ENCODE data around the gene E2F2. TPM values are rescaled to one million over a fixed set of nuclear protein-coding genes. Genes with fewer than 3 reads are reported as not detected.

E2F2 gene
- polyA plus RNA-seq, 1 of the 3 experiments (the other 2 are of a cell fraction), result 0.43 TPM

GRCh38 chr1:23539698-23540266 lies 8.7 kb upstream of the E2F2 start (continued):
- TF ChIP-seq USF2 (IDR thresholded peaks at IDR 0.05; ENCODE audit: borderline replicate concordance, low read depth, low read length), result no peak; the same call in 1 of the 2 replicates
- TF ChIP-seq EZH2phosphoT487 (IDR thresholded peaks at IDR 0.05; ENCODE audit: borderline replicate concordance, low read depth), result no peak
- peak; percentile 88 for TF ChIP-seq RCOR1 (IDR thresholded peaks at IDR 0.05; ENCODE audit: low read length)
- TF ChIP-seq RAD21 (IDR thresholded peaks at IDR 0.05; ENCODE audit: low read length), result peak; percentile 94
- TF ChIP-seq GATA2 (CRISPR knock-in tag; IDR thresholded peaks at IDR 0.05), result peak; percentile 97
- TF ChIP-seq GABPA (IDR thresholded peaks at IDR 0.05; ENCODE audit: low read depth), result no peak
- TF ChIP-seq SMC3 (IDR thresholded peaks at IDR 0.05; ENCODE audit: low read depth, low read length), result peak; percentile 81
- no peak for TF ChIP-seq ELF1 (IDR thresholded peaks at IDR 0.05)
- no peak for TF ChIP-seq RXRA (IDR thresholded peaks at IDR 0.05; ENCODE audit: borderline replicate concordance, low read depth)
- no peak for TF ChIP-seq FOXM1 (IDR thresholded peaks at IDR 0.05; ENCODE audit: low read depth)
- TF ChIP-seq FOSL2 (IDR thresholded peaks at IDR 0.05; ENCODE audit: borderline replicate concordance, low read depth), result no peak
- TF ChIP-seq REST (IDR thresholded peaks at IDR 0.05; ENCODE audit: low read depth, low read length), result 0 out of 2 replicates have a peak, but pooled peaks have one; percentile 27
- TF ChIP-seq MXI1 (IDR thresholded peaks at IDR 0.05; ENCODE audit: low read depth, low read length), result no peak; the same call in 1 of the 2 replicates
- TF ChIP-seq MEF2A (IDR thresholded peaks at IDR 0.05; ENCODE audit: borderline replicate concordance, low read depth), result no peak
- no peak for TF ChIP-seq FOXJ3 (CRISPR knock-in tag; IDR thresholded peaks at IDR 0.05)
- TF ChIP-seq YY1 (IDR thresholded peaks at IDR 0.05; ENCODE audit: low read depth), result no peak
- peak; percentile 82 for TF ChIP-seq TCF12 (IDR thresholded peaks at IDR 0.05)
- peak; percentile 27; the same call in 1 of the 2 replicates for TF ChIP-seq PBX3 (IDR thresholded peaks at IDR 0.05)
- no peak for TF ChIP-seq RFX5 (IDR thresholded peaks at IDR 0.05; ENCODE audit: low read length)
- TF ChIP-seq NRF1 (IDR thresholded peaks at IDR 0.05; ENCODE audit: low read depth, low read length), result no peak
- TF ChIP-seq TEAD4 (IDR thresholded peaks at IDR 0.05; ENCODE audit: borderline replicate concordance, insufficient read depth), result no peak
- TF ChIP-seq TAF1 (IDR thresholded peaks at IDR 0.05; ENCODE audit: borderline replicate concordance, low read depth, low read length), result peak; percentile 35; the same call in 1 of the 2 replicates
- no peak for TF ChIP-seq ZBTB33 (IDR thresholded peaks at IDR 0.05; ENCODE audit: borderline replicate concordance, low read depth)

Measured in SK-N-SH (cell line).